GM10248 (cell line): ENCODE results near the gene NISCH.

Experiments
- CTCF ChIA-PET: fragments of 300-600 bp; sonication (Branson Sonifier 250); formaldehyde crosslinking; extraction: SDS; loops from one replicate; lab custom pipeline; 2021; ENCODE audit warnings: antibody characterized with exemption; lab: Yijun Ruan, JAX
- POLR2A ChIA-PET: fragments of 350-650 bp; sonication (Branson Sonifier 250); formaldehyde crosslinking; extraction: SDS; loops from one replicate; lab custom pipeline; 2020; ENCODE audit warnings: antibody characterized with exemption; lab: Yijun Ruan, JAX
- DNase-seq: peaks from one replicate; pipeline ENCODE4 v3.0.0; 2012; ENCODE audit errors: extremely low spot score
- TF ChIP-seq, protein P1 (sequence below): IDR thresholded peaks from 2 replicates; pipeline ENCODE4 v1.5.1; 2012; ENCODE audit warnings: mild to moderate bottlenecking, low read depth; ENCODE audit errors: extremely low read depth, missing control alignments, control extremely low read depth

Gene NISCH

DNA sequence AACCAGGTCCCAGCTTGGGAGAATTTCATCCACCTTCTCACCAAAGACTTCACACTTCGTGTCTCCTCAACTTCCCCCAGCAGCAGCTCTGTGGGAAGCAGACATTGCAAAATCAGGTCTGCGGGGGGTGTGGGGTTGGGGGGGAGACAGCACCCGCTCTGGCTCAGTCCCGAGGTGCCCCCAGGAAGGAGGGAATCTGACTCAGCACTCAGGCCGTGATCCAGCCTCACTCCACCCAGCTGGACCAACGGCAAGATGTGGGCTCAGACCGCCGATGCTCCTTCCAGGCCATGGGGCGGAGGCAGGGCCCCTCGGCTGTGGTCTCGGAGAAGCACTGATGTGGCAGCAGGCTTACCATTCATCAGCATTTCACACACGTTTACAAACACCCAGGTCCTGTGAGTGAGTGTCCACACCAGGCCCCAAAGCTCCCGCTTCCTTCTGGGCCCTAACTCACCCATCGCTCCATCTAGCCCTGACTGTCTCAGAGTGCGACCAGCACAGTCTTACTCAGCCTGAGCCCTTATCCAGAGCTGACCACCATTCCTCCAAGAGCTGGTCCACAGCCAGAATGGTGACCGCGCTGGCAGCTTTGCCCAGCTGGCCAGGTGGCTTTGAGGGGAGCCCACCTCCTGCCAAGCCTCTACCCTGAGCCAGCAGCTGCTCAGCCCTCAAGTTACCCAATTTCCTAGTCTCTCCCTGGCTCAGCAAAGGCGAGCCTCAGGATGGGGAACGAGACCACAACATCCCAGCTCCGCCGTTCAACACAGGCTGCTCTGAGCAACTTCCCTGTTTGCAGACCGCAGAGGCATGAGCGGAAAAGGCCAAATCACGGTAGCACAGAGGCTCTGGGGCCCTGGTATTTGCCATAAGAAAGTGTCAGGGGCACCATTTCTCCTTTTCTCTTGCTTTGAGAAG is 43.0 kb downstream of the NISCH start:
- ChIA-PET CTCF (interaction anchor here (0.5 to 1.8 kb wide), 3 partner anchors 38 to 64 kb away, joined by 3 to 4 read pairs (median 3); partner anchors contain the start of gene UQCC5), POLR2A (no interaction called here)
- no peak for DNase-seq
- TF ChIP-seq, protein P1, sequence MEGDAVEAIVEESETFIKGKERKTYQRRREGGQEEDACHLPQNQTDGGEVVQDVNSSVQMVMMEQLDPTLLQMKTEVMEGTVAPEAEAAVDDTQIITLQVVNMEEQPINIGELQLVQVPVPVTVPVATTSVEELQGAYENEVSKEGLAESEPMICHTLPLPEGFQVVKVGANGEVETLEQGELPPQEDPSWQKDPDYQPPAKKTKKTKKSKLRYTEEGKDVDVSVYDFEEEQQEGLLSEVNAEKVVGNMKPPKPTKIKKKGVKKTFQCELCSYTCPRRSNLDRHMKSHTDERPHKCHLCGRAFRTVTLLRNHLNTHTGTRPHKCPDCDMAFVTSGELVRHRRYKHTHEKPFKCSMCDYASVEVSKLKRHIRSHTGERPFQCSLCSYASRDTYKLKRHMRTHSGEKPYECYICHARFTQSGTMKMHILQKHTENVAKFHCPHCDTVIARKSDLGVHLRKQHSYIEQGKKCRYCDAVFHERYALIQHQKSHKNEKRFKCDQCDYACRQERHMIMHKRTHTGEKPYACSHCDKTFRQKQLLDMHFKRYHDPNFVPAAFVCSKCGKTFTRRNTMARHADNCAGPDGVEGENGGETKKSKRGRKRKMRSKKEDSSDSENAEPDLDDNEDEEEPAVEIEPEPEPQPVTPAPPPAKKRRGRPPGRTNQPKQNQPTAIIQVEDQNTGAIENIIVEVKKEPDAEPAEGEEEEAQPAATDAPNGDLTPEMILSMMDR = no peak

DNA sequence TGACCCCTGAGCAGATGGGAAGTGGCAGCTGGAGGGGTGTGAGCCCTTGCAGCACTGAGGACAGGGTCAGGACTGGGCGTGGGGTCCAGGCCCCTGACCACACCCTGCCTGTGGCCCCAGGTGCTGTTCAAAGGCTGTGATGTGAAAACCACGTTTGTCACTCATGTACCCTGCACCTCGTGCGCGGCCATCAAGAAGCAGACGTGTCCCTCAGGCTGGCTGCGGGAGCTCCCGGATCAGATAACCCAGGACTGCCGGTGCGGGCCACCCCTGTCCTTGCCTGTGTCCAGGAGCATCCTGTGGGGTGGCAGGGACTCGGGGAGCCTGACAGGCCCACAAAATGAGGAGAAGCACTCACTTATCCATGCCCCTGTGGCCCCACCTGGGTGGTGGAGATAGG is 45.6 kb downstream of the NISCH start:
- ChIA-PET CTCF (no interaction called here), POLR2A (no interaction called here)
- no peak for DNase-seq
- TF ChIP-seq, protein P1 = no peak

DNA sequence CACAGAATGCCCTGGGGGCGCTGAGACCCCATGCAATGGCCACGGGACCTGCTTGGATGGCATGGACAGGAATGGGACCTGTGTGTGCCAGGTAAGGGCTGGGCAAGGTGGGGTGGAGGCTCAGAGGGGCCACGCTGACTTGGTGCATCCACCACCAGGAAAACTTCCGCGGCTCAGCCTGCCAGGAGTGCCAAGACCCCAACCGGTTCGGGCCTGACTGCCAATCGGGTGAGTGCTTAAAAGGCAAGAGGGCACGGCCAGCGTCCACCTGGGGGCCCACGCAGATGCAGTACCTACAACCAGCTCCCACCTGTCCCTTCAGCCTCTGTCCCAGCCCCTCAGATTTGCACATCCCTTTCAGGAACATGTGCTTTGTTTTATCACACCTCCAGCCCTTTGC is 46.6 kb downstream of the NISCH start:
- TF ChIP-seq, protein P1 = no peak
- DNase-seq = no peak
- CTCF ChIA-PET = no interaction called here
- POLR2A ChIA-PET = no interaction called here

DNA sequence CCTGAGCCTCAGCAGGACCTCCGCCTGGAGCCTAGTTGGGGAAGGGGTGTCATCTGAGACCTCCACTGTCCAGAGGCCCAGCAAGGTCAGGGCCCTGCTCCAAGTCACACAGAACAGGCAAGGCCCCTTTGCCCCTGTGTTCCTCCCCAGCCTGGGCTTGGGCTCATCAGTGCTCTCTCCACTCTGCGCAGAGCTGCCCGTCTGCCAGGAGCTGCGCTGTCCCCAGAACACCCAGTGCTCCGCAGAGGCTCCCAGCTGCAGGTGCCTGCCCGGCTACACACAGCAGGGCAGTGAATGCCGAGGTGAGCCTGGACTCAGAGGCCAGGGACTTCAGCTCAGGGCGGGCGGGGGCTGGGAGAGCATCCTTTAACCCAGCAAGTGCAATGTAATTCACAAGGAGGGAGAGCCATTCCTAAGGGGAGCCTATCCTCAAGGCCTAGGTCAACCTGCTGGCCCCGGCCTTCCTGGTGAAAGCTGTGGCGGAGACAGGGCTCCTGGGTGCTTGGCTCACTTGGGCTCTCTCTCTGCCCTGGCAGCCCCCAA is 47.5 kb downstream of the NISCH start:
- ChIA-PET POLR2A (interaction anchor here (0.9 kb wide), 1 partner anchor 33 kb away, joined by 4 read pairs; the partner anchor contains the start of gene UQCC5), CTCF (no interaction called here)
- TF ChIP-seq, protein P1 = no peak
- DNase-seq = no peak

DNA sequence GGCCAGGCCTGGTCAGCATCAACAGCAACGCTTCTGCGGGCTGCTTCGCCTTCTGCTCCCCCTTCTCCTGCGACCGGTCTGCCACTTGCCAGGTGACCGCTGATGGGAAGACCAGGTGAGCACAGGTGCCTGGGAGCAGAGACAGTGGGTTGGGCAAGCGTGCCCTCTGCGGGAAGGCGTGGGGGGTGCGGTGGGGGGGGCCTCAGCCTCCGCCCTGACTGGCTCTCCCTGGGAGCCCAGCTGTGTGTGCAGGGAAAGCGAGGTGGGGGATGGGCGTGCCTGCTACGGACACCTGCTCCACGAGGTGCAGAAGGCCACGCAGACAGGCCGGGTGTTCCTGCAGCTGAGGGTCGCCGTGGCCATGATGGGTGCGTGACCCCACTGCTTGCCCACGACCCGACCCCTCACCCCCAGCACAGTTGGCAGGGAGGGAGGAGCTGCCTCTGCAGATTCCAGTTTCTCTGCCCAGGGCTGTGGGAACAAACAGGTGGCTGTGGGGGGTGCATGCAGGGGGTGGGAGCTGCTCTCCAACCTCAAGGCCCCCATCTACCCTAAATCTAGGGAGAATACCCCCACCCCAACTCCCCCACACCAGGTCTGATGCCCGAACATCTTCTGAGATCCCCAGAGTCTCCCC is 48.5 kb downstream of the NISCH start:
- DNase-seq = no peak
- TF ChIP-seq, protein P1 = no peak
- POLR2A ChIA-PET = no interaction called here
- CTCF ChIA-PET = no interaction called here

DNA sequence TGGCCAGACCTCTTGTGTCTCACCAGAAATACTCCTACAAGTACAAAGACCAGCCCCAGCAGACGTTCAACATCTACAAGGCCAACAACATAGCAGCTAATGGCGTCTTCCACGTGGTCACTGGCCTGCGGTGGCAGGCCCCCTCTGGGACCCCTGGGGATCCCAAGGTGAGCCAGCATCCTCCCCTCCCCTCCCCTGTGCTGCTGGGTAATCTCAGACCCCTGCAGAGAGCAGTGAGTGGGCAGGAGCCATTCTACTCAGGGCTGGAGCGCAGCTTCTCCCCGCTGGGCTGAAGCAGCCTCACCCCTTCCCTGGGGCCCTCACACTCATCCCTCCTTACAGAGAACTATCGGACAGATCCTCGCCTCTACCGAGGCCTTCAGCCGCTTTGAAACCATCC is 49.6 kb downstream of the NISCH start:
- POLR2A ChIA-PET = interaction anchor here (0.9 kb wide), 1 partner anchor 31 kb away, joined by 3 read pairs; the partner anchor contains the start of gene UQCC5
- TF ChIP-seq, protein P1 = no peak
- DNase-seq = no peak
- CTCF ChIA-PET = no interaction called here
